Superior temporal gyrus (tissue), 1 donor: ENCODE measurements around the gene TNNT1.
"Not testable (repeated sequence)": the region's sequence is repeated elsewhere in the genome, so short reads cannot be mapped to it uniquely, and the experiment has no call there.

Source experiments
- DNase-seq: peaks from one replicate; pipeline ENCODE4 v3.0.0-alpha.2; 2016; ENCODE audit errors: extremely low spot score

TNNT1 gene

GRCh38 chr19:55149078-55150003 is at the start of gene TNNT1:
Gene TNNT1, minus strand, starts transcription at chr19:55149206. Its CDS starts 2,049 bp downstream, at chr19:55147157.
- no peak for DNase-seq

- DNase-seq, result no peak
Observed at GRCh38 chr19:55198651-55199050, 49.6 kb upstream of the TNNT1 start.

GRCh38 chr19:55197528-55197927 is 48.5 kb upstream of the TNNT1 start:
- peak; percentile 35 for DNase-seq

GRCh38 chr19:55196803-55197202 is 47.8 kb upstream of the TNNT1 start:
- no peak for DNase-seq

- peak; percentile 60 for DNase-seq
Observed at GRCh38 chr19:55193481-55193880, 44.5 kb upstream of the TNNT1 start.

GRCh38 chr19:55189403-55189835 is 40.4 kb upstream of the TNNT1 start:
- DNase-seq, result peak; percentile 69

- no peak for DNase-seq
Observed at GRCh38 chr19:55188625-55189024, 39.6 kb upstream of the TNNT1 start.

GRCh38 chr19:55186080-55186479 is 37.1 kb upstream of the TNNT1 start:
- no peak for DNase-seq

- no peak for DNase-seq
Observed at GRCh38 chr19:55181740-55182139, 32.7 kb upstream of the TNNT1 start.

- no peak for DNase-seq
Observed at GRCh38 chr19:55179606-55180484, 30.8 kb upstream of the TNNT1 start, which contains the start of gene SYT5. Gene SYT5, minus strand, starts transcription at chr19:55180289. Its CDS starts 1,248 bp downstream, at chr19:55179041.

GRCh38 chr19:55178781-55179599 is 30.0 kb upstream of the TNNT1 start:
- peak; percentile 83 for DNase-seq

GRCh38 chr19:55176076-55176475 is 27.1 kb upstream of the TNNT1 start:
- no peak for DNase-seq

GRCh38 chr19:55175117-55175867 is 26.3 kb upstream of the TNNT1 start:
- no peak for DNase-seq

GRCh38 chr19:55174425-55175116 is 25.6 kb upstream of the TNNT1 start:
- no peak for DNase-seq

- DNase-seq, result no peak
Observed at GRCh38 chr19:55173714-55174409, 24.9 kb upstream of the TNNT1 start.

GRCh38 chr19:55173186-55173713 is 24.2 kb upstream of the TNNT1 start:
- no peak for DNase-seq

- no peak for DNase-seq
Observed at GRCh38 chr19:55172741-55173140, 23.7 kb upstream of the TNNT1 start.

- not testable (repeated sequence) for DNase-seq
Observed at GRCh38 chr19:55172318-55172717, 23.3 kb upstream of the TNNT1 start.

GRCh38 chr19:55171440-55171839 is 22.4 kb upstream of the TNNT1 start:
- DNase-seq, result no peak
